Stimulated activated CD8-positive, alpha-beta memory T cell treated with anti-CD3 and anti-CD28 coated beads, Interleukin-4, amount 100 ng/mL, for 24 hours (primary cell): ENCODE results near the gene CPLX3.

ENCODE experiments used
- DNase-seq: peaks from one replicate; pipeline ENCODE4 v3.0.0-alpha.2; 2020; ENCODE audit warnings: low read depth

Gene CPLX3

DNA sequence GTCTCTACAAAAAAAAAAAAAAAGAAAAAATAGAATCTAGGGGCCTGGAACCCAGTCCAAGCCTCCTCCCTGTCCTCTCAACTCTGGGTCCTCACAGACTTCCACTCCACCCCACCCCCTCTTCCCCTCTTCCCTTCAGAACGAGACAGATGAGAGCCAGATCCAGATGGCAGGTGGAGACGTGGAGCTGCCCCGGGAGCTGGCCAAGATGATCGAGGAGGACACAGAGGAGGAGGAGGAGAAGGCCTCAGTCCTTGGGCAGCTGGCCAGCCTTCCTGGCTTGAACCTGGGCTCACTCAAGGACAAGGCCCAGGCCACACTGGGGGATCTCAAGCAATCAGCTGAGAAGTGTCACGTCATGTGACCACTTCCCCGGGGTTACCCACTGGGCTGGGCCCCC lies 3.6 kb downstream of the CPLX3 start:
- no peak for DNase-seq

DNA sequence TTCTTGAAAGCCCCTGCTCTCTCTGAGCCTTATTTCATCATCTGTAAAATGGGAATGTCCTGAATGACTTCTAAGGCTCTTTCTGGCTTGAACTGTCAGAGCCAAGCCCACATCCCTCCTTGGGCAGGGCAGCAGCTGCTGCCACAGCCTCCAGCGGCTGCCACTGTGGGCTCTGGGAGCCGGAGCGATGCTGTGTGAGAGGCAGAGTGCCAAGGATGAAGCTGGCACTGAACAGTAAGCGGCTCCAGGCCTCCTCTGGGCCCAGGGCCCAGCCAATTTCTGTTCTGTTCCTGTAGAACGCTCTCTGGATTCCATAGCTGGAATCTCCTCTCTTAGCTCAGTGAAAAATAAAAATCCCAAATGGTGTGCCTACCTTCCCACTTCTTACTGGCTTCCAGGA lies 4.4 kb downstream of the CPLX3 start:
- DNase-seq: no peak

DNA sequence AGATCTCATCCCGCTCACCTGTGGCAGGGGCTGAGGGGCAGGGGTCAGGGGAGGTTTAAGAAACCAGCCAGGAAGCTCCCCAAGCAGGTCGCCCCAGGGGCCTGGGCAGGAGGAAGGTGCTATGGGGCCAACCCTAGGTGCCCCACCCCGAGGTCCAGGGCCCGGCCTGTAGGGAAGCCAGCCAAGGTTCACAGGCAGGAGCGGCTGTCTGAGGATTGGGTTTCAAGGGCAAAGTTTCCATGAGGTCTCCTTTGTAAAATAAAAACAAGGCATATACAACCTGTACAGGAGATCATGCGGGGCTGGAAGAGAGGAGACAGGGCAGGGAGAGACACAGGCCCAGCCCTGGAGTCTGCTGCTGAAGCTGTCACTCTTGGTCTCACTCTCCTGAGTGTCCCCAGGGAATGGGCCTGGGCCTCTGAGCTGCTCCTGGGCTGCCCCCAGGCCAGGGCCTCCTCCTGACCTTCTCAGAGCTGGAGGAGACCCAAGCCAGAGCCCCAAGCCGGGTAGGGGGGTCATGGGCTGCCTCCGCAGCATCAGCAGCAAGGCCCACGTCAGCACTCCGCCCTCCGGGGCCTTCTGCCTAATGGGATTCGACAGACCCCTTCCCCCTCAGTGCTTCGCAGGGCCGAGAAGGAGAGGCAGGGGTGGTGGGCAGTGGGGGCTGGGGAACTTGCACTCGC lies 5.5 kb downstream of the CPLX3 start:
- no peak for DNase-seq

DNA sequence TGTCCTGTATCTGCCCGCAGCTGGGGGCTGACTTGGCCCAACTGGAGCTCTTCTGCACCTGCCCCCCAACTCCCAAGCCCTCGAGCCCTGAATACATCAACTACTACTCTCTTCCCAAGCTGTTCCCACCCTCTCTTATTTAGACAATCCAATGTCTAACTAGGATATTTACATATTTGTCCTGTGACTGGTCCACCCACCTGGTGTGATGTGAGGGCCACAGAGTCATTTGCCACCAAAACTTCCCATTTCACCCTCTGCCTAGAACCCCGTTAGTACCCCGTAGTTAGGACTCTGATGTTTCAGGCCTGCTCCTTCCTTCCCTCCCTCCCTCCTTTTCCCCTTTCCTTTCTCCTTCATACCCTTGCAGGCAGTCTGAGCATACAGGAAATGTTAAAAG lies 6.4 kb downstream of the CPLX3 start:
- DNase-seq: no peak

DNA sequence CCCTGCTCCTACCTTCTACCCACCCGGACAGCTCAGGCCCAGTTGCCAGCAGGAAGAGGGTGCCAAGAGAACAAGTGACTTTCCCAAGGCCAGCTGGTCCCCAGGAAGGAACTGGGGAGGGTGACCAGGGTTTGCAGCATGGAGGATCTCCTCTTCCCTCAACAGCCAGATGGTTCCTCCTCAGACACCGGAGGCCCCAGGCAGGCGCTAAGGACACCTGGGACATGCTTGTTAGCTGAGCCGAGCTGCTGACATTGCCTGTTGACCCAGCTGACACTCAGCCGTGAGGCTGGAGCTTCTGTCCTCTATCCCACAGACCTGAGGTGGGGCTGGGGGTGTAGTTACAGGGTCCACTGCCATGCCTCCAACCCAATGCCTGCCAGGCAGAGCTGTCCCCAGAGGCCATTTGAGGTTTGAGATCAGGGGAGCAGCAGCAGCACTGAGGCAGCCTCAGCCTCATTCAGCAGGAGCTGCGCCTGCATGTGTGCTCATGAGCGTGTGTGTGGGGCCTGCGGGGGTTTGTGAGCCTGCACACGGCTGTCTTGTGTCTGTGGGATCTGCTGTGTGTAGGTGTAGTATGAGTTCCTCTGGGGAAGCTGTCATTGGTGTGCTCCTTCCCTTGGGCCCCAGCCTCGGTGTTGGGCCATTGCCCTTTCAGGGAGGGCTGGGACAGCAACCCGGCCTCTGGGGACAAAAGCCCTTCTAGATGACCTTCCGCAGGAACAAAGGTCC lies 7.1 kb downstream of the CPLX3 start:
- no peak for DNase-seq

DNA sequence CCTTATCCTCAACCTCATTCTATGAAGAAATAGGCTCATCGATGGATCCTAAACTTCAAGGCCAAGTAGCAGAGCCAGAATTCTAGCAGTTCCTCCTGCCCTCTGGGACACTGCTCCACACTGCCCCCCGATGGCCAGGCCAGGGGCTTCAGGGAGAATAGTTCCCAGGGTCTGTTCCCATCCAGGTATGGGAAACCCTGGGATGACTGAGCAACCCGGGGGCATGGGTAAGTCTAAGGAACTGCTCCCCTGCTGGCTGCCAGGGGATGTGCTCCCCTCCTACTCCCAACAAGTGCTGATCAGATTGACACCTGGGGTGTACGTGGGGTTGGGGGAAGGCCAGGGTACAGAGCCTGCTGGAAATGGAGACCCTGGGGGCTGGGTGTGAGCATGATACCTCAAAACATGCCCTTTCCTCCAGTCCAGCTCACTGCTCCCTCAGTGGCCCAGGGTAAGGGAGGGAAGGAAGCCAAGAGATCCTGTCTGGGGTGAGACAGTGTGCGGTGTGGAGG lies 8.9 kb downstream of the CPLX3 start:
- peak; percentile 32 for DNase-seq

DNA sequence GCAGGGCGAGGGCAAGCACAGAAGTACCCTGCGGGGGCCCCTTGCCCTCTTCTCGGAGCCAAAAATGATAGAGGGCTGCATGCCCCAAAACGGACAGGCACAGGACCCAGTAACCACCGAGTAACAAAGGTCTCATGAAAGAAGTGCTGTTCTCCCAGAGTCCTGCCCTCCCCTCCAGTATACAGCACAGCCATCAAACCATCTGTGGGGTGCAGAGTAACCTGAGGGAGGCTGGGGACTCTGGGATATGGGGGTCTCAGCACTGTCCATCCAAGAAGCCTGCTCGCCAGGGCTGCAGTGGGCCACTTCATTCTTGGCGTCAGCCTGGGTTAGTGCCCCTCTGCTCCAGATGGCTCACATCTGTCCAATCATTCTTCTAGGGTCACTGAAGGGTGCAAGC lies 10.4 kb downstream of the CPLX3 start:
- DNase-seq: no peak

DNA sequence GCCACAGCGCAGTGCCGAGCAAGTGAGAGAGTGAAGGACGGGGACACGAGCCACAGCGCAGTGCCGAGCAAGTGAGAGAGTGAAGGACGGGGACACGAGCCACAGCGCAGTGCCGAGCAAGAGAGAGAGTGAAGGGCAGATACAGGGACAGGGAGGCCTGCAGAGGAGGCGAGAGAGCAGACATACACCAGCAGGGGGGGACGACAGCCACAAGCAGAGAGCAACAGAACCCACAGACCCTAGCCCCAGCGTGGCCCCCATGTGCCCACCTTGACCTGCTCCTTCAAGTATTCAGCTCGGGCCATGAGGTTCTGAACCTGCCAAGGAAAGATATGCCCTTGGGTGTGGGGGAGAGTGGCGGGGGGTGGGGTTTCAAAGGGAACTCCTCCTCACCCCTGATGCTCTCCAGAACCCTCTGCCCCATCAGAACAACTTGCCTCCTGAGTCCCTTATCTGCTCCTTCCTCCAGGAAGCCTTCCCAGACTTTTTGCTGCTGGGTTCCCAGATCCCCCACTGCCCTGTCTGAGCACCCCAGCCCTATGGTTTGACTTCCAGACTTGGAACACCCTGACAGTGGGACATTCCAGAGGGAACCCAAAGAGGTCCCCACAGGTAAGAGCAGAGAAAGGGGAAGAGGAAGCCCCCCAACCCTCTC lies 11.2 kb downstream of the CPLX3 start:
- DNase-seq: no peak

DNA sequence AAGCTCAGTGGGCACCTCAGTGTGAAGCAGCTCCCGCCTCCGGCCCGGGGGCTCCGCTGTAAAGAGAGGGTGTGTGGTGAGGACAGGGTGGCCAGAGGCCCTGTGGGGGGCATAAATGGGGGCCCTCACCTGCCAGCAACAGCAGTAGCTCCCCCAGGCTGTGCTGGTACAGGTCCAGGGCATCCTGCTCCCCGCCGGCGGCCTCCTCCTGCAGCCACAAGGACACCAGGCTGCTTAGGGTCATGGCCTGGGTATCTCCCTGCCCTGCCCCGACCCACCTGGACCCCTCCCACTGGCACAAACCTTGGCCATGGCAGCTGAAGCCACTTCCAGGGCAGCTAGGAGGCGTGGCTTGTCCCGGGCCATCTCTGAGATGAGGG lies 11.7 kb downstream of the CPLX3 start:
- no peak for DNase-seq

DNA sequence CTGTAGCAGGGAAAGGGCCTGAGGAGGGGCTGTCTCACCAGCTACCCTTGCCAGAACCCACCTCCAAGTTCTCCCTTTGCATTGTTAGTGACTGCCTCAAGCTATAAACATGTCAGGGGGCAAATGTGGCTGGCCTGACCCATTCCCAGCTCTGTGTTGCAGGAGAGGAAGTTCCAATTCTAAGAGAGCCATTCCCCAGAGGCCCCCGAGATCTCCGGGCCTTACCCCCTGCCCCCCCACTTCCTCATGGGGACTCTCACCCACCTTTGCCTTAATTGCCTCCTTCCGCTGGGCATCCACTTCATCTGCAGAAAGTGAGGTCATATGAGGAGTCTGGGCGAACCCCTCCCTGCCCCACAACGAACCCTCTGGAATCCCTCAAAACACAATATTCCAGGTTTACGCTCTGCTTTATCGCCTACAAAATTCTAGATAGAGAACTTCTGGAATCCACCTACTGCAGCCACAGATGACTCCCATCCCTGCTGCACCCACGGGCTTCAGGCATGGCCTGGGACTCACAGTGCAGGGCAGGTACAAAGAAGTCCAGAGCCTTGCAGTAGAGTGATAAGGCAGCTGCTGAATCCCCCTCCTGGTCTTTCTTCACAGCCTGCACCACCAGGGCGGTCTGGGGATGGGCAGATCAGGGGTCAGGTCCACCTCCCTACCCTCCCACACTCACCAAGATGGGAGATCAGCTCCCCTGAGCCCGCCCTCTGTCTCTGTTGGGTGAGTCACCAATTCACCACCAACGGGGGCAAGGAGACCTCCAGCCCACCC lies 12.5 kb downstream of the CPLX3 start:
- DNase-seq: no peak

DNA sequence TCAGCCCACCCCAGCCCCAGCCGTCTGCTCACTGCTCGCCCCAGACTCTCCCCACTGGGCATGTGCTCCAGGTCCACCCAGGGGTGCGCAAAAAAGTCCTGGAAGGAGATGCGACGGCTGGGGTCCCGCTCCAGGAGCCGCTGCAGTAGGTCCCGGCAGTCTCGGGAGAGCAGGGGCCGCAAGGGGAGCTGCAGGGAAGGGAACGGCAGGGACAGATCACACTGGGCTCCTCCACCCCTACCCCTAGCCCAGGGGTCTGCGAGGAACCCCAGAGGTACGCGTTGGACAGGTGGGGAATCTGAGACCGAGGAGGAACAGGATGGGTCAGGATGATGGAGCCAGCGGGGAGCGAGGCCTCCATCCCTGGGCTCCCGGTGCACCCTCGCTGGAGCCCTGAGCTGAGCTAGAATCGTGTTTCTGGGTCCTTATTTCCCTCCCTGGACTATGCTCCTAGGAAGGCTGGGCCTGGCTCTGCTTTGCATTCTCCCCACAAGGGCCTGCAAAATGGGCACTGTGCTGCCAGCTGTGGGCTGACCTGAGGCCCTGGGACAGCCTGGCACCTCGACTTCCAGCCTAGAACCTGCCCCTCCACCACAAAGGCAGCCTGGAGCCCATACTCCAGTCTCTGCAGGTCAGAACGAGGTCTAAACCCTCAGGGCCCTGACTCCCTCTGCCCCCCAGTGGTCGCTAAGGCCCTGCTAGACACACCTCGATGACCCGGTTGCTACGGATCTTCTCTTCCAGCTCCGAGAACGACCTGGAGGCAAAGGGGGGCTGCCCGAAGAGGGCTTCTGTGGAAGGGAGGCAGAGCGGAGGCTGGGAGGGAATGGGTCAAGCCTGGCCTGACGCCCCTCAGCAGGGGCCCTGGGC lies 13.3 kb downstream of the CPLX3 start:
- no peak for DNase-seq

DNA sequence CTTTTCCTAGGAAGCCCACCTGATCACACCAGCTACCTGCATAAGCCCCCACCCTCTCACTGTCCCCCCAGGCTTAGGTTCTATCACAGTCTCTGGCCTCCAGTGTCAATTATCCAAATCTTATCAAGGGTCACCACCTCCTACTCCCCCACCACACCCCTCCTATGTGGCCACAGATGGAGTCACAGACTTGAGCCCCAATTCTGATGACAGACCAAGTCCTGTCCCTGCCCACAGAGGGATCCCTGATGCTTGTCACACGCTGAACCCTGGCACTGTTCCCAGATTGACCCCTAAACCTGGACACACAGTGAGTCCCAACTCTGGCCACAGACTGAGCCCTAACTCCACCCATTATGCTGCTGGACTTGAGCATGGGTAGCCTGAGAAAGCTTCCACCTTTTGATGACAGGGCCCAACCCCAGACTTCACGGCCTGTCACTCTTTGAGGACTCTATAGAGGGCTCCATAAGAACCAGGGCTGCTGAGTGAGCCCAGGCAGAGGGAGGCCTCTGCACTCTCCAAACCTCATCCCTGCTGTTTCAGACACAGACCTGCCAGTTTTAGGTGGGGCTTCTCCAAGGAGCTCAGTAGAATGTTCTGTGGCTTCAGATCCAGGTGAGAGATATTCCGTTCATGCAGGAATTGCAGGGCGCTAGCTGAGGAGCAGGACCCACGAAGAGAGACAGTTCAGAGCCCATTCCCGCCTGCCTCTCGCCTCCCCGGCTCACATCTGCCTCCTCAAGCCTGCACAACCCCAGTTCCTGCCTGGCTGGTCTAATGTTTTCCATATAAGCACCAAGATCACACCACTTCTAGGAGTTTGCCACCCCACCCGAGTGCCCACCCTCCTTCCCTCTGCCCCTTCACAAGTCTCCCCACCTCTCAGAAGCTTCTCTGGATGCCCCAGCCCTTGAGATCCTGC lies 14.7 kb downstream of the CPLX3 start:
- no peak for DNase-seq

DNA sequence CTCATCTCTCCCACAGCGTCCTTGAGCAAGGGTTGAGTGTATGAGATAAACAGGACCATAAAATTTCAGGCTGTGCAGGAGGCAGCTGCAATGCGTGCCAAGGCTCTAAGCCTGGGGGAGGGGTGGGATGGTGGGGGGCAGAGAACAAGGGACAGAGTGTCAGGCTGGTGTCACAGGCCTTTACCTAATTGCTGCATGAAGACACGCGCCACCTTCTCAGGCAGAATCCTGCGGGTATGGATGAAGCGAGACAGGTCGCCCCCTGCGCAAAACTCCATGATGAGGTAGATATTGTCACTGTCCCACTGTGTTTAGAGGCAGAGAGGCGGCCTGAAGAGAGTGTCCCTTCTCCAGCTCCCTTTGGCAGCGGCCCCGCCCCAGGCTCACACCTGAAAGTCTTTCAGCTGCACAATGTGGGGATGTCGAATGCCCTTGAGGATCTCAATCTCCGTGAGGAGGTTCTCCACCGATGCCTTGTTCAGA lies 15.5 kb downstream of the CPLX3 start:
- no peak for DNase-seq

DNA sequence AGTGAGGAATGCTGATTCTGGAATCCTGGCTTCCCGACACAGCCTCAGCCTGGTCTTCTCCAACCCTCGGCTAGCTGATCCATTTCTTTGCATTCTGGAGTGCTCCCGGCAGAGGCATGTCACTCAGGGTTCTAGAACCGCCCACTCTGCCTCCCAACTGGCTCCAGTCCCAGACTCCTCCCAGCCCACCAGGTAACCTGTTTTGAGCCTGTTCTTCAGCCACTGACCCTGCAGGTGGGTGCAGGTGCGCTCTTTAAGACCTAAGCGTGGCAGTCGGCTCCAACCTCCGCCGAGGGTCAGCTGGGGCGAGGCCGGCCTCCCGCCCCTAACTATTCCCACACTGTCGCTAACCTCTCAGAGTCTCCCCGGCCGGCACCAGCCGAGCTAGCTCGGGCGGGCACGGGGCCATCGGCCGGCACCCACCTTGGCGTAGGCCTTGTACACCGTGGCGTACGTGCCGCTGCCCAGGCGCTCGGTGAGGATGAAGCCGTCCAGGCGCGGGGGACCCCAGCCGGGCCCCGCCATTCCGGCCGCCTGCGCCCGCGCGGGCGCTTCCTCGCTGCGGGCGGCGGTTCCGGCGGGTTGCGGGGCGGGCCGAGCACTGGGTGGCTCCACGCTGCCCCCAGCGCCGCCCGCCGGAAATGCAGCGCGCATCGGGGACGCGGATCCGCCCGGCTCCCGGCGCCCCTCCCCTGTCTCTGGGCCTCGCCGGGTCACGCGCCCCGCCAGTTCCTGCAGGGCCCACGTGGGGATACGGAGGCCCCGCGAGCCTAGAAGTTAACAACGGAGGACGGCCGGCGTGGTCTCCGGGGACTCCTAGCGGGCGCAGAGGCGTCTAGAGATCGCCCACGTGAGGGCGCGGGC lies 16.4 kb downstream of the CPLX3 start, which contains the start of gene ULK3:
Gene ULK3 (minus strand): TSS at position 576 of the 864 bp plus-strand sequence. CDS start 51 bp downstream, at position 525.
- peak; percentile 85 for DNase-seq

DNA sequence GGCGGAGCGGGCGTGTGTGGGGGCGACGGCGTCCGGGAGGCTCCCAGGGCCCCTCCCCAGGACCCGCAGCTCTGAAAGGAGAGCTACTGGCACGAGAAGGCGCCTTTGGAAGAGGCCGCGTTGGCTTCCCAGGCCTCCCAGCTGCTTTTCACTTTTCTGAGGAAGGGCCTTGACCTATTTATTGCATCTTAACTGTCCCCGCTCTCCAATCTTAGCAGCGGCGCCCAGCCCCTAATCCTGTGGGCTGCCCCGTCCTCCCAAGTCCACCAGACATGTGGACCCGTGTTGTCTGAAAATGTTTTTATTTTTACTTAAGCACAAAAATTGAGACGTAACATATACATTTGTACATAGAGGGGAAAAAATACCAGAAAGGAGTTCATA lies 17.0 kb downstream of the CPLX3 start:
- no peak for DNase-seq

DNA sequence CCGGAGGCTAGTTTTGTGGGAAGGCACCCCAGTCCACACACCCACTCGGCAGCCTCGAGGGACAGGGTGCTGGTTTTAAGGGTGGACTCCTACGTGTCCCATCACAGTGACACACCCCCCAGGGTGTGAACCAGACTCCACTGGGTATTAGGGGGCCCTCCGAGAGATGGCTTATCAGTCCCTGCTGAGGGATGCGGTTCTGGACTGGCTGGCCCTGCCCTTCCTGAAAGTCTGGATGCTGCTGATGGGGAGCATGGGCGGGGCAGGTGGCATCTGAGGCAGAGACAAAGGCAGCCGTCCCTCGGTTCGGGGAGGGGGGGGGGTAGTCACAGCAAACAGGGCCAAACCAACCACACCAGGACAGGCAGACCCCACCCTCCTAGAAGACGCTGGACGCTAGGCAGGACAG lies 17.5 kb downstream of the CPLX3 start:
- no peak for DNase-seq

DNA sequence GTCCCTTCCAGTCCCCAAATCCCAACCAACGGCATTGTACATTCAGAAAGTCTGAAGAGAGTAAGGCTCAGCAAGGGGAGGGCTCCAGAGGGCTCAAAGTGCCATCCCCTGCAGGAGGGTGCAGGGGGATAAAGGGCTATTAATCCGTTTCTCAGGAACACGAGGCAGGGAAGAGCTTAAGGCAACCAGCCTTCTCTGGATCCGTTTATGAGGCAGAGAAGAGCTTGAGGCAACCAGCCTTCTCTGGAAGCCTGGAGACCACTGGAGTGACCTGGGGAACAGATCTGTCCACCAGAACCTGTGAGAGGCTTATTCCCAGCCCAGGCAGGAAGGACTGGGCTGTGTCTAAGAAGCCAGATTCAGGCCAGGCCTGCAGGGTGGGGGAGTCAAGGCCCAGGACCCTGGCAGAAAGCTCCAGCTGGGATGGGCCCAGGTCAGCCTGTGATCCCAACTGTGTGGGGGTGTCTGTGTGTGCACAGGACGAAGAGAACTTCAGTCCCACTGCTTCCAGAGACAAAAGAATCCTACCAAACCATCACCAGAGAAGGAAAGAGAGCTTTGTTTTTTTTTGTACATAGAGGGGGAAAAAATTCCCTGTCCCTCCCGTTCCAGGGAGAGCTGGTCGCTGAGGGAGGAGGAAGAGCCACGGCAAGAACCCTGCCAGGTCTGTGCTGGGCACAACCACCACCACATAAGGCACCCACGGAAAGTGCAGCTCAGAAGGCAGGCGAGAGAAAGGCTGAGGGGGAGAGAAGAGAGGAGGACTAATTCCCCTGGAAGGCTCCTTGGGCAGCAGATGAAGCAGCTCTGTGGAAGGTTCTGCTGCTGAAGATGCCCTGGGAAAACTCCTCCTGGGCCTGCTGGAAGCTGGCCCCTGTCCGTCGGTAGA lies 18.1 kb downstream of the CPLX3 start:
- no peak for DNase-seq

DNA sequence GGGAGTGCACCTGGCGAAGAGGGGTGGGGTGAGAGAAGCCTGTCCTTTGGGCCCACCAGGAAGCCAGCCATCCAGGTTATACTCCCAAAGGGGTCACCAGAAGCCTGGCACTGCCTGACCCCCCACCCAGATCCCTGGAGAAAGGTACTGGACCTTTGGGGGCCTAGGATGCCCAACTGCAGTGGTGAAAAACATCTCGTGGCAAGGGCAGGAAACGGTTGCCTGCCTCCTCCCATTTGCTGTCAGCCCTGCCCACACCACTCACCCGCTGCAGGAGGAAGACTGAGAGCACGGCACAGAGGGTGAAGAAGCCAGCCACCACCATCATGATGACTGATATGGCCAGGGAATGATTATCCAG lies 18.8 kb downstream of the CPLX3 start:
- peak; percentile 37 for DNase-seq
